ENCODE results near the gene ZNF277. TPM values are rescaled to one million over a fixed set of nuclear protein-coding genes. Genes with fewer than 3 reads are reported as not detected.
A peak's percentile ranks its signal among the peaks of the same experiment; 100 is the strongest.

Gene ZNF277
- total RNA-seq, 1 experiment from 2014 or later, result 12.8 TPM

DNA sequence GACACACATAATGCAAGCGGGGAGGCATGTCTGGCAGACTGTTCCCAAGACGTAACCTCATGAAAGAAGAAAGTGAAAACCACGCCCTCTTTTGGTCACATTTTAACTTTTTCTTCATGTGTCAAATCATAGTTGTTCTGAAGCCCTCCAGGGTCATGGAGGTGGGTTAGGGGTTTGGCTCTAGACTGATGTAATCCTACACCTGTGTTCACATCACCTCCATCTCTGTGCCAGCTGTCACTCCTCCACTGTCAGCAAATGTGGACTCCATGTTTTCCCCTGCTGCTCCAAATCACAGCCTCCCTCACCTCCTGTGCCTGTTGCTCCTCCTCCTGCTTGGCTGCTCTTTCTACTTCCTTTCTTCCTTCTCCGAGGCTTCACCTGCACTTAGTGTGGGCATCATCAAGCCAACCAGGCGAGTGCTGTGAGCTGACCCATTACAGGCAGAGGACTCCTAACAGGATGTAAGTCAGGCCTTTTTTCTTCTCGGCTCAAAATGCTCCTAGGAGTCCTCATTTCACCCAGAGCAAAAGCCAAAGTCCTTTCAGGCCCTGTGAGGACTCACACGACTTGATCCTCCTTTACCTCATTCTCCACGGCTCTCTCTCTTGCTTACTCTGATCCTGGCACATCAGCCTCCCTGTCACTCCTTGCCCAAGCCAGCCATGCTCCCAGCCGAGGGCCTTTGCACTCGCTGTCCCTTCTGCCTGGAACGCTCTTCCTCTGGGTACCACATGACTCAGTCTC, 177.3 kb downstream of the ZNF277 start:
- ChIA-PET POLR2A (no interaction called here), CTCF (no interaction called here)
- Histone ChIP-seq H3K4me3 (ENCODE audit: low read depth in 2 of 2, low read length in 2 of 2) (no peak overlapping the region), H3K4me1 (ENCODE audit: control insufficient read depth, insufficient read depth, low read length) (no peaks in the 10 kb centered on the region), H3K36me3 (ENCODE audit: control insufficient read depth, insufficient read depth, low read length) (no peaks in the 10 kb centered on the region), H3K9me3 (ENCODE audit: control insufficient read depth, insufficient read depth, low read depth, low read length) (no peaks in the 10 kb centered on the region), H3K27me3 (ENCODE audit: control insufficient read depth, insufficient read depth, low read length) (no peaks in the 10 kb centered on the region; the same call in 1 of the 2 replicates), H3K27ac (ENCODE audit: low read length) (no peak overlapping the region)
- peak; percentile 18 for DNase-seq (ENCODE audit: low read depth, low spot score)
- TF ChIP-seq, protein P1, sequence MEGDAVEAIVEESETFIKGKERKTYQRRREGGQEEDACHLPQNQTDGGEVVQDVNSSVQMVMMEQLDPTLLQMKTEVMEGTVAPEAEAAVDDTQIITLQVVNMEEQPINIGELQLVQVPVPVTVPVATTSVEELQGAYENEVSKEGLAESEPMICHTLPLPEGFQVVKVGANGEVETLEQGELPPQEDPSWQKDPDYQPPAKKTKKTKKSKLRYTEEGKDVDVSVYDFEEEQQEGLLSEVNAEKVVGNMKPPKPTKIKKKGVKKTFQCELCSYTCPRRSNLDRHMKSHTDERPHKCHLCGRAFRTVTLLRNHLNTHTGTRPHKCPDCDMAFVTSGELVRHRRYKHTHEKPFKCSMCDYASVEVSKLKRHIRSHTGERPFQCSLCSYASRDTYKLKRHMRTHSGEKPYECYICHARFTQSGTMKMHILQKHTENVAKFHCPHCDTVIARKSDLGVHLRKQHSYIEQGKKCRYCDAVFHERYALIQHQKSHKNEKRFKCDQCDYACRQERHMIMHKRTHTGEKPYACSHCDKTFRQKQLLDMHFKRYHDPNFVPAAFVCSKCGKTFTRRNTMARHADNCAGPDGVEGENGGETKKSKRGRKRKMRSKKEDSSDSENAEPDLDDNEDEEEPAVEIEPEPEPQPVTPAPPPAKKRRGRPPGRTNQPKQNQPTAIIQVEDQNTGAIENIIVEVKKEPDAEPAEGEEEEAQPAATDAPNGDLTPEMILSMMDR (IDR thresholded peaks at IDR 0.05), result peak; percentile 21; the same call in 1 of the 2 replicates
- TF ChIP-seq POLR2AphosphoS5 (IDR thresholded peaks at IDR 0.05; ENCODE audit: low read depth, low read length) (no peak), SIN3A (IDR thresholded peaks at IDR 0.05; ENCODE audit: borderline replicate concordance, insufficient read depth, low read depth, low read length) (no peak), TCF7L2 (IDR thresholded peaks at IDR 0.05; ENCODE audit: low read depth, low read length) (no peak)
- TF ChIP-seq, protein P2, sequence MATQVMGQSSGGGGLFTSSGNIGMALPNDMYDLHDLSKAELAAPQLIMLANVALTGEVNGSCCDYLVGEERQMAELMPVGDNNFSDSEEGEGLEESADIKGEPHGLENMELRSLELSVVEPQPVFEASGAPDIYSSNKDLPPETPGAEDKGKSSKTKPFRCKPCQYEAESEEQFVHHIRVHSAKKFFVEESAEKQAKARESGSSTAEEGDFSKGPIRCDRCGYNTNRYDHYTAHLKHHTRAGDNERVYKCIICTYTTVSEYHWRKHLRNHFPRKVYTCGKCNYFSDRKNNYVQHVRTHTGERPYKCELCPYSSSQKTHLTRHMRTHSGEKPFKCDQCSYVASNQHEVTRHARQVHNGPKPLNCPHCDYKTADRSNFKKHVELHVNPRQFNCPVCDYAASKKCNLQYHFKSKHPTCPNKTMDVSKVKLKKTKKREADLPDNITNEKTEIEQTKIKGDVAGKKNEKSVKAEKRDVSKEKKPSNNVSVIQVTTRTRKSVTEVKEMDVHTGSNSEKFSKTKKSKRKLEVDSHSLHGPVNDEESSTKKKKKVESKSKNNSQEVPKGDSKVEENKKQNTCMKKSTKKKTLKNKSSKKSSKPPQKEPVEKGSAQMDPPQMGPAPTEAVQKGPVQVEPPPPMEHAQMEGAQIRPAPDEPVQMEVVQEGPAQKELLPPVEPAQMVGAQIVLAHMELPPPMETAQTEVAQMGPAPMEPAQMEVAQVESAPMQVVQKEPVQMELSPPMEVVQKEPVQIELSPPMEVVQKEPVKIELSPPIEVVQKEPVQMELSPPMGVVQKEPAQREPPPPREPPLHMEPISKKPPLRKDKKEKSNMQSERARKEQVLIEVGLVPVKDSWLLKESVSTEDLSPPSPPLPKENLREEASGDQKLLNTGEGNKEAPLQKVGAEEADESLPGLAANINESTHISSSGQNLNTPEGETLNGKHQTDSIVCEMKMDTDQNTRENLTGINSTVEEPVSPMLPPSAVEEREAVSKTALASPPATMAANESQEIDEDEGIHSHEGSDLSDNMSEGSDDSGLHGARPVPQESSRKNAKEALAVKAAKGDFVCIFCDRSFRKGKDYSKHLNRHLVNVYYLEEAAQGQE (IDR thresholded peaks at IDR 0.05; ENCODE audit: insufficient read depth in 1 of 2, low read depth in 2 of 2, low read length in 1 of 2), result no peak
- ATAC-seq, result no peak
- no TSS peak for BruUV-seq (replicated peaks)
- intact Hi-C loops (cut with micrococcal nuclease; ENCODE audit: unreplicated experiment) (loop anchor here (10.0 kb wide), 1 partner anchor 179 kb away; the partner anchor contains the start of genes DOCK4 and ZNF277), in situ Hi-C loops (cut with HindIII; ENCODE audit: low pct_unique_long_range_greater_than_20kb, low sequenced_read_pairs) (no loop called here)

DNA sequence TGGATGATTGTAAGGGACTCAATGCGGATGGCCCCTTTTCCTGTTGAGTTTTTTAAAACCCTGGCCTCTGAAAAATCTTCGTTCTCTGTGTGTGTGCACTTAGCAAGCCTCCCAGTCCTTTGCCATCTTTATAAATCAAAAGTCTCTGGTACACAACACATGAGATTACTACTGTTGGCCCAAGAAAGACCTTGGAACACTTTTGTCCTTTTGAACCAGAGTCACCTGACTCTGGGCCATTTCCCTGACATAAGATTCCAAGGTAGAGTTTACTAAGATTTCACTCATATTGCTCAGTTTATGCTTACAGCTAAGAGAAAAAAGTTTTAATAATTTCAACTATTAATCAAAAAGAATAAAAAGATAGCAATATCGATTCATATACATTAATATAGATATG, 179.0 kb downstream of the ZNF277 start:
- in situ Hi-C loops (cut with HindIII; ENCODE audit: low pct_unique_long_range_greater_than_20kb, low sequenced_read_pairs), result no loop called here
- no TSS peak for BruUV-seq (replicated peaks)
- Histone ChIP-seq H3K27me3 (ENCODE audit: control insufficient read depth, insufficient read depth, low read length) (no peaks in the 10 kb centered on the region; the same call in 1 of the 2 replicates), H3K9me3 (ENCODE audit: control insufficient read depth, insufficient read depth, low read depth, low read length) (no peaks in the 10 kb centered on the region), H3K36me3 (ENCODE audit: control insufficient read depth, insufficient read depth, low read length) (no peaks in the 10 kb centered on the region), H3K27ac (ENCODE audit: low read length) (no peak overlapping the region), H3K4me3 (ENCODE audit: low read depth in 2 of 2, low read length in 2 of 2) (no peak overlapping the region), H3K4me1 (ENCODE audit: control insufficient read depth, insufficient read depth, low read length) (no peaks in the 10 kb centered on the region)
- CTCF ChIA-PET, result no interaction called here
- ATAC-seq (no peak), DNase-seq (ENCODE audit: low read depth, low spot score) (no peak)
- intact Hi-C loops (cut with micrococcal nuclease; ENCODE audit: unreplicated experiment), result loop anchor here (10.0 kb wide), 1 partner anchor 181 kb away; the partner anchor contains the start of genes DOCK4 and ZNF277
- TF ChIP-seq, protein P2 (IDR thresholded peaks at IDR 0.05; ENCODE audit: insufficient read depth in 1 of 2, low read depth in 2 of 2, low read length in 1 of 2), result no peak
- TF ChIP-seq POLR2AphosphoS5 (IDR thresholded peaks at IDR 0.05; ENCODE audit: low read depth, low read length) (no peak), TCF7L2 (IDR thresholded peaks at IDR 0.05; ENCODE audit: low read depth, low read length) (no peak), SIN3A (IDR thresholded peaks at IDR 0.05; ENCODE audit: borderline replicate concordance, insufficient read depth, low read depth, low read length) (no peak)
- TF ChIP-seq, protein P1 (IDR thresholded peaks at IDR 0.05), result no peak
- POLR2A ChIA-PET, result no interaction called here
